Measurements from ENCODE around the gene LRRC4B.

- TF ChIP-seq POLR2A (IDR thresholded peaks at IDR 0.05) = no peak
- TF ChIP-seq, protein P1, sequence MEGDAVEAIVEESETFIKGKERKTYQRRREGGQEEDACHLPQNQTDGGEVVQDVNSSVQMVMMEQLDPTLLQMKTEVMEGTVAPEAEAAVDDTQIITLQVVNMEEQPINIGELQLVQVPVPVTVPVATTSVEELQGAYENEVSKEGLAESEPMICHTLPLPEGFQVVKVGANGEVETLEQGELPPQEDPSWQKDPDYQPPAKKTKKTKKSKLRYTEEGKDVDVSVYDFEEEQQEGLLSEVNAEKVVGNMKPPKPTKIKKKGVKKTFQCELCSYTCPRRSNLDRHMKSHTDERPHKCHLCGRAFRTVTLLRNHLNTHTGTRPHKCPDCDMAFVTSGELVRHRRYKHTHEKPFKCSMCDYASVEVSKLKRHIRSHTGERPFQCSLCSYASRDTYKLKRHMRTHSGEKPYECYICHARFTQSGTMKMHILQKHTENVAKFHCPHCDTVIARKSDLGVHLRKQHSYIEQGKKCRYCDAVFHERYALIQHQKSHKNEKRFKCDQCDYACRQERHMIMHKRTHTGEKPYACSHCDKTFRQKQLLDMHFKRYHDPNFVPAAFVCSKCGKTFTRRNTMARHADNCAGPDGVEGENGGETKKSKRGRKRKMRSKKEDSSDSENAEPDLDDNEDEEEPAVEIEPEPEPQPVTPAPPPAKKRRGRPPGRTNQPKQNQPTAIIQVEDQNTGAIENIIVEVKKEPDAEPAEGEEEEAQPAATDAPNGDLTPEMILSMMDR (IDR thresholded peaks at IDR 0.05 in 4 of 5, conservative IDR thresholded peaks at IDR 0.05 in 1 of 5) = no peak
Observed at GRCh38 chr19:50468818-50469217, 99.4 kb downstream of the LRRC4B start.

Data from gastrocnemius medialis (tissue), 4 donors.